ENCODE results near the gene TESPA1. TPM values are rescaled to one million over a fixed set of nuclear protein-coding genes. Genes with fewer than 3 reads are reported as not detected.

The TESPA1 gene
- total RNA-seq, 1 donor from 2014 or later = not detected

GRCh38 chr12:54959291-54960018 lies 25.1 kb downstream of the TESPA1 start:
- H3K4me3 Mint-ChIP-seq = no peak overlapping the region
- TF ChIP-seq CTCF (IDR thresholded peaks at IDR 0.05) (no peak), EZH2 (IDR thresholded peaks at IDR 0.05) (no peak), EZH2phosphoT487 (IDR thresholded peaks at IDR 0.05) (no peak)
- no peaks in the 10 kb centered on the region for H3K27me3 Mint-ChIP-seq (ENCODE audit: insufficient read depth, low read depth)
- no peaks in the 10 kb centered on the region for H3K9me3 Mint-ChIP-seq
- H4K20me1 ChIP-seq (ENCODE audit: low read depth) = no peaks in the 10 kb centered on the region
- H3K36me3 ChIP-seq = no peaks in the 10 kb centered on the region
- no peak overlapping the region for H3K27ac ChIP-seq
- no peaks in the 10 kb centered on the region for H3K9me3 ChIP-seq (ENCODE audit: low read depth)
- H3K79me2 ChIP-seq (ENCODE audit: low read depth) = no peaks in the 10 kb centered on the region
- peaks cover 2% of the 10 kb centered on the region for H3K4me1 Mint-ChIP-seq
- H3K27ac Mint-ChIP-seq = no peak overlapping the region
- H3K36me3 Mint-ChIP-seq = no peaks in the 10 kb centered on the region
- H3K4me2 ChIP-seq = no peak overlapping the region
- peaks cover 10% of the 10 kb centered on the region for H3F3A ChIP-seq (ENCODE audit: low read depth)
- no peak overlapping the region for H3K9ac ChIP-seq
- no peak overlapping the region for H3K4me3 ChIP-seq
- peak overlapping the region; percentile 90 for H2AFZ ChIP-seq (replicated peaks)
- no peak for DNase-seq (ENCODE audit: low spot score)
- peaks cover 10% of the 10 kb centered on the region for H3K4me1 ChIP-seq
- H3K27me3 ChIP-seq = no peaks in the 10 kb centered on the region

GRCh38 chr12:54958048-54958658 lies 26.4 kb downstream of the TESPA1 start:
- peaks cover 2% of the 10 kb centered on the region for H3K4me1 Mint-ChIP-seq
- no peaks in the 10 kb centered on the region for H3K27me3 Mint-ChIP-seq (ENCODE audit: insufficient read depth, low read depth)
- no peaks in the 10 kb centered on the region for H3K9me3 Mint-ChIP-seq
- Histone ChIP-seq H2AFZ (replicated peaks) (no peak overlapping the region), H3K9ac (no peak overlapping the region), H3K4me2 (no peak overlapping the region), H3K27me3 (no peaks in the 10 kb centered on the region), H3K36me3 (no peaks in the 10 kb centered on the region), H4K20me1 (ENCODE audit: low read depth) (no peaks in the 10 kb centered on the region), H3K4me1 (peaks cover 10% of the 10 kb centered on the region), H3K79me2 (ENCODE audit: low read depth) (no peaks in the 10 kb centered on the region), H3K4me3 (no peak overlapping the region), H3K27ac (no peak overlapping the region), H3F3A (ENCODE audit: low read depth) (peaks cover 10% of the 10 kb centered on the region), H3K9me3 (ENCODE audit: low read depth) (no peaks in the 10 kb centered on the region)
- peak; percentile 74 for DNase-seq (ENCODE audit: low spot score)
- TF ChIP-seq EZH2 (IDR thresholded peaks at IDR 0.05) (no peak), CTCF (IDR thresholded peaks at IDR 0.05) (peak; percentile 90), EZH2phosphoT487 (IDR thresholded peaks at IDR 0.05) (no peak)
- H3K36me3 Mint-ChIP-seq = no peaks in the 10 kb centered on the region
- H3K27ac Mint-ChIP-seq = no peak overlapping the region
- H3K4me3 Mint-ChIP-seq = no peak overlapping the region

DNA sequence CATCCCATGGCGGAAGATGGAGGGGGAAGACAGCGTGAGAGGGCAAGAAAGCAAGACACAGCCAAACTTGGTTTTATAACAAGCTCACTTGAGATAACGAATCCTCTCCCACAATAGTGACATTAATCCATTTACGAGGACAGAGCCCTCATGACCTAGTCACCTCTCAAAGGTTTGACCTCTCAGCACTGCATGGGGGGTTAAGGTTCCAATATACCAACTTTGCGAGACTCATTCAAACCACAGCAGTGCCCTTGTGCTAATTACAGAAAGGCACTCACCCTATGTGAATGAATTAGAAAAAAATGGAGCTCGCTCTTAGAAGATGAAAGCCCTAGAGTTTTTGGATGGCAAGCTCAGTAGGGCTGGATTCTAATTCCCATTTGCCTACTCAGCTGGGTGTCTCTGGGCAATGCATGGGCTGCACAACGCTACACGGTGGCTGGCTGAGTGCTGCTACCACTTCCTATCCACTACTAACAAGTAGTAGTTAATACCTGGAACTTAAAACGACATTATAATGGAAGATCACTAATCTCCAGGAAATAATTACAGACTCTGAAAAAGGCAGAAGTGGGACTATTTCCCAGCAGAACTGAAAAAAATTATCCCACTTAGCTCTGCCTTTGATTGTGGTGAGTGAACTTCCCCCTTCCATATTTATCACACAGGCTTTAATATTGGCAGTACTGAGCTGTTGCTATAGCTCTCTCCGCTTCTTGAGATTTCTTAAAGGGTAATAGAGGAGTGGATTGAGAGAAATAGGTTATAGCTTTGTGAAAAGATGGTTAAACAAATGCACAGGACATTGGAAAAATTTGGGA lies 27.5 kb downstream of the TESPA1 start:
- Histone ChIP-seq H3K9me3 (ENCODE audit: low read depth) (no peaks in the 10 kb centered on the region), H3K4me2 (peak overlapping the region; percentile 32), H3K4me3 (no peak overlapping the region), H3K9ac (no peak overlapping the region), H3F3A (ENCODE audit: low read depth) (peaks cover 10% of the 10 kb centered on the region), H3K4me1 (peaks cover 10% of the 10 kb centered on the region), H3K36me3 (no peaks in the 10 kb centered on the region), H3K27ac (no peak overlapping the region), H2AFZ (replicated peaks) (no peak overlapping the region), H3K27me3 (no peaks in the 10 kb centered on the region), H3K79me2 (ENCODE audit: low read depth) (no peaks in the 10 kb centered on the region), H4K20me1 (ENCODE audit: low read depth) (no peaks in the 10 kb centered on the region)
- peaks cover 2% of the 10 kb centered on the region for H3K4me1 Mint-ChIP-seq
- no peak overlapping the region for H3K27ac Mint-ChIP-seq
- H3K4me3 Mint-ChIP-seq = no peak overlapping the region
- peaks cover 2% of the 10 kb centered on the region for H3K27me3 Mint-ChIP-seq (ENCODE audit: insufficient read depth, low read depth)
- H3K9me3 Mint-ChIP-seq = no peaks in the 10 kb centered on the region
- no peak for TF ChIP-seq EZH2 (IDR thresholded peaks at IDR 0.05)
- no peak for TF ChIP-seq CTCF (IDR thresholded peaks at IDR 0.05)
- no peak for TF ChIP-seq EZH2phosphoT487 (IDR thresholded peaks at IDR 0.05)
- H3K36me3 Mint-ChIP-seq = no peaks in the 10 kb centered on the region
- peak; percentile 49 for DNase-seq (ENCODE audit: low spot score)
